ENCODE measurements around the gene PDE6H. TPM values are rescaled to one million over a fixed set of nuclear protein-coding genes. Genes with fewer than 3 reads are reported as not detected.

Gene PDE6H
- polyA plus RNA-seq, 2 of the 4 experiments (the other 2 are of a cell fraction), result not detected

GRCh38 chr12:14991069-14991468 lies 18.2 kb downstream of the PDE6H start:
- H3K4me1 ChIP-seq, result peaks cover 14% of the 10 kb centered on the region; the same call in 1 of the 3 replicates
- H3K4me3 ChIP-seq, result no peak overlapping the region
- no peak for TF ChIP-seq EP300 (IDR thresholded peaks at IDR 0.05)
- ATAC-seq (no peak), FAIRE-seq (no peak), DNase-seq (ENCODE audit: low read depth in 1 of 2, low spot score in 1 of 2) (no peak)
- 0 out of 3 replicates have a peak, but pooled peaks cover 4% of the 10 kb centered on the region for H3K9me3 ChIP-seq
- CTCF ChIA-PET, result interaction anchor here (1.6 to 3.1 kb wide), 3 partner anchors 146 to 230 kb away, joined by 5 to 8 read pairs (median 7); partner anchors contain the start of genes ART4 and RERG
- POLR2A ChIA-PET, result no interaction called here
- no peak overlapping the region for H3K27ac ChIP-seq
- H3K4me2 ChIP-seq, result no peak overlapping the region

- CTCF ChIA-PET, result interaction anchor here (0.8 to 4.1 kb wide), 3 partner anchors 147 to 236 kb away, joined by 3 to 61 read pairs (median 5); no protein-coding TSS in a partner anchor
- WGBS (ENCODE audit: missing lambda C conversion rate), result 81% methylated on average over 3 of the region's 3 CpGs
- ATAC-seq (no peak), FAIRE-seq (no peak), DNase-seq (ENCODE audit: low read depth in 1 of 2, low spot score in 1 of 2) (no peak)
- POLR2A ChIA-PET, result no interaction called here
- no peak overlapping the region for H3K4me3 ChIP-seq
- no peak overlapping the region for H3K4me2 ChIP-seq
- 0 out of 3 replicates have a peak, but pooled peaks cover 2% of the 10 kb centered on the region for H3K9me3 ChIP-seq
- peaks cover 14% of the 10 kb centered on the region; the same call in 1 of the 3 replicates for H3K4me1 ChIP-seq
- TF ChIP-seq ZNF302 (CRISPR knock-in tag; IDR thresholded peaks at IDR 0.05) (no peak), NR3C1 (IDR thresholded peaks at IDR 0.05) (no peak), NFE2L2 (conservative IDR thresholded peaks at IDR 0.05; ENCODE audit: low read length) (no peak), CEBPB (IDR thresholded peaks at IDR 0.05) (no peak), HDAC2 (IDR thresholded peaks at IDR 0.05) (no peak), CBX2 (IDR thresholded peaks at IDR 0.05; ENCODE audit: borderline replicate concordance, low read depth) (no peak), POLR2AphosphoS2 (conservative IDR thresholded peaks at IDR 0.05; ENCODE audit: low read length) (no peak), PBX3 (IDR thresholded peaks at IDR 0.05) (no peak), REST (IDR thresholded peaks at IDR 0.05) (no peak), E2F6 (IDR thresholded peaks at IDR 0.05; ENCODE audit: borderline replicate concordance, low read depth) (no peak), ESRRA (IDR thresholded peaks at IDR 0.05; ENCODE audit: borderline replicate concordance, low read length) (no peak), HMGXB4 (CRISPR knock-in tag; IDR thresholded peaks at IDR 0.05; ENCODE audit: borderline replicate concordance) (no peak), KDM5A (IDR thresholded peaks at IDR 0.05) (no peak), SREBF2 (IDR thresholded peaks at IDR 0.05) (no peak), POLR2A (IDR thresholded peaks at IDR 0.05; ENCODE audit: low read length) (no peak)
- H3K27ac ChIP-seq, result no peak overlapping the region
Measured at GRCh38 chr12:14992673-14993072, 19.8 kb downstream of the PDE6H start.

- Histone ChIP-seq H3K4me2 (no peak overlapping the region), H3K4me1 (peaks cover 14% of the 10 kb centered on the region; the same call in 1 of the 3 replicates), H3K27ac (no peak overlapping the region), H3K4me3 (no peak overlapping the region), H3K9me3 (no peaks in the 10 kb centered on the region)
- CTCF ChIA-PET, result interaction anchor here (0.7 to 4.1 kb wide), 4 partner anchors 147 to 236 kb away, joined by 3 to 61 read pairs (median 4); no protein-coding TSS in a partner anchor
- WGBS (ENCODE audit: missing lambda C conversion rate), result 36% methylated on average over 5 of the region's 5 CpGs
- FAIRE-seq (no peak), DNase-seq (ENCODE audit: low read depth in 1 of 2, low spot score in 1 of 2) (peak in 1 of 2 experiments; percentile 14), ATAC-seq (peak in 1 of 2 experiments; percentile 33; a peak in 1 of 6 replicates)
- POLR2A ChIA-PET, result no interaction called here
- TF ChIP-seq CHD2 (IDR thresholded peaks at IDR 0.05; ENCODE audit: low read length, partially characterized antibody) (no peak), ELK1 (IDR thresholded peaks at IDR 0.05; ENCODE audit: low read depth, low read length) (no peak), MAZ (IDR thresholded peaks at IDR 0.05; ENCODE audit: borderline replicate concordance, low read depth, low read length) (no peak), BCL3 (IDR thresholded peaks at IDR 0.05) (no peak), REST (IDR thresholded peaks at IDR 0.05) (no peak), EP300 (IDR thresholded peaks at IDR 0.05) (no peak)
Measured at GRCh38 chr12:14993117-14993516, 20.3 kb downstream of the PDE6H start.

Data from A549 (cell line).